Calu3 (cell line): ENCODE measurements around the gene TBL1XR1. TPM values are rescaled to one million over a fixed set of nuclear protein-coding genes. Genes with fewer than 3 reads are reported as not detected.

ENCODE experiments used
- BruUV-seq: library from RNA; stranded (reverse); fragments of 400-500 nt; replicated peaks from 2 replicates; lab custom pipeline; 2021; lab: Mats Ljungman, UMichigan
- CTCF ChIA-PET: fragments of 300-600 bp; sonication (Branson Sonifier 250); formaldehyde crosslinking; loops from one replicate; lab custom pipeline; 2022; ENCODE audit warnings: antibody characterized with exemption; lab: Charles Lee
- DNase-seq: peaks from one replicate; pipeline ENCODE4 v3.0.0; 2022
- H3K27ac Mint-ChIP-seq: one replicate; pipeline ENCODE4 v1.8.0; 2022; ENCODE audit warnings: mixed read lengths; ENCODE audit not compliant: unreplicated experiment
- H3K27me3 Mint-ChIP-seq: one replicate; pipeline ENCODE4 v1.8.0; 2022; ENCODE audit warnings: mixed read lengths; ENCODE audit not compliant: unreplicated experiment
- H3K36me3 Mint-ChIP-seq: one replicate; pipeline ENCODE4 v1.8.0; 2022; ENCODE audit warnings: mild to moderate bottlenecking, moderate library complexity, mixed read lengths; ENCODE audit not compliant: insufficient read depth, unreplicated experiment
- H3K4me1 Mint-ChIP-seq: one replicate; pipeline ENCODE4 v1.8.0; 2022; ENCODE audit warnings: mild to moderate bottlenecking, low read depth, mixed read lengths; ENCODE audit not compliant: unreplicated experiment
- H3K4me3 Mint-ChIP-seq: one replicate; pipeline ENCODE4 v1.8.0; 2022; ENCODE audit warnings: mild to moderate bottlenecking, low read depth, moderate library complexity, mixed read lengths; ENCODE audit not compliant: unreplicated experiment
- H3K9me3 Mint-ChIP-seq: one replicate; pipeline ENCODE4 v1.8.0; 2022; ENCODE audit warnings: low read depth, mixed read lengths; ENCODE audit not compliant: unreplicated experiment
- intact Hi-C: fragments of 100-400 bp; cut with micrococcal nuclease; formaldehyde crosslinking; loops from one replicate; pipeline ENCODE4 v1.10.0; 2022; ENCODE audit not compliant: unreplicated experiment
- total RNA-seq: library from RNA; stranded (reverse); gene quantifications from 2 replicates; pipeline ENCODE4 v1.2.3, GENCODE V29; 2022
- TF ChIP-seq, protein P1 (sequence below): fragments of 200-600 bp; IDR thresholded peaks from one replicate; pipeline ENCODE4 v1.8.0; 2022; ENCODE audit warnings: antibody characterized with exemption; ENCODE audit not compliant: unreplicated experiment

TBL1XR1 gene
- total RNA-seq, 1 experiment from 2014 or later = 206 TPM

- H3K9me3 Mint-ChIP-seq = peaks cover 2% of the 10 kb centered on the region
- intact Hi-C loops = no loop called here
- BruUV-seq = no TSS peak
- TF ChIP-seq, protein P1, sequence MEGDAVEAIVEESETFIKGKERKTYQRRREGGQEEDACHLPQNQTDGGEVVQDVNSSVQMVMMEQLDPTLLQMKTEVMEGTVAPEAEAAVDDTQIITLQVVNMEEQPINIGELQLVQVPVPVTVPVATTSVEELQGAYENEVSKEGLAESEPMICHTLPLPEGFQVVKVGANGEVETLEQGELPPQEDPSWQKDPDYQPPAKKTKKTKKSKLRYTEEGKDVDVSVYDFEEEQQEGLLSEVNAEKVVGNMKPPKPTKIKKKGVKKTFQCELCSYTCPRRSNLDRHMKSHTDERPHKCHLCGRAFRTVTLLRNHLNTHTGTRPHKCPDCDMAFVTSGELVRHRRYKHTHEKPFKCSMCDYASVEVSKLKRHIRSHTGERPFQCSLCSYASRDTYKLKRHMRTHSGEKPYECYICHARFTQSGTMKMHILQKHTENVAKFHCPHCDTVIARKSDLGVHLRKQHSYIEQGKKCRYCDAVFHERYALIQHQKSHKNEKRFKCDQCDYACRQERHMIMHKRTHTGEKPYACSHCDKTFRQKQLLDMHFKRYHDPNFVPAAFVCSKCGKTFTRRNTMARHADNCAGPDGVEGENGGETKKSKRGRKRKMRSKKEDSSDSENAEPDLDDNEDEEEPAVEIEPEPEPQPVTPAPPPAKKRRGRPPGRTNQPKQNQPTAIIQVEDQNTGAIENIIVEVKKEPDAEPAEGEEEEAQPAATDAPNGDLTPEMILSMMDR = no peak
- no peaks in the 10 kb centered on the region for H3K27me3 Mint-ChIP-seq
- peak overlapping the region; percentile 48 for H3K27ac Mint-ChIP-seq
- peaks cover 43% of the 10 kb centered on the region for H3K4me1 Mint-ChIP-seq
- H3K36me3 Mint-ChIP-seq = peaks cover 10% of the 10 kb centered on the region
- CTCF ChIA-PET = no interaction called here
- no peak overlapping the region for H3K4me3 Mint-ChIP-seq
- DNase-seq = no peak
Measured at GRCh38 chr3:177136741-177137140, 60.5 kb downstream of the TBL1XR1 start.

DNA sequence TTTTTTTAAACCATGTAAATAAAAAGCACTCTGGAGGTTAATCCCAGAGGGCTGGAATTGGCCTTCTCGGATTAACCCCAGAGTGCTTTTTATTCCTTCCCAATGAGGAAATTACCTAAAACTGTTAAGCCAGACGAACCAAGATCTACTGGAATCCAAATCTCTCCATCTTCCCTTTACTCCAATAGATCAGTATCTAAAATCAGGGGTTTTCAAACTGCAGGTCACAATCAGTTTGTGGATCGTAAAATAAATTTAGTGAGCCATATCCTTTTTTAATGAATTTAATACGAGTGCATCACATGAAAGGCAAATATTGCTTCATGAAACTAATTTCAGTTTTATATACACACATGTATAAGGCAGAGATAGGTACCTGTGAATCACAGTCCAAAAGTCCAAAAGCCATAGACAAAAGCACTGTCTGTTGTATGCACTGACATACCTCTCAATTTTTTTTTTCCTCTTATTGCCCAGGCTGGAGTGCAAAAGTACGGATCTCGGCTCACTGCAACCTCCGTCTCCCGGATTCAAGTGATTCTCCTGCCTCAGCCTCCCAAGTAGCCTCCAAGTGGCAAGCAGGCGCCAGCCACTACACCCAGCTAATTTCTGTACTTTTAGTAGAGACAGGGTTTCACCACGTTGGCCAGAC, 61.3 kb downstream of the TBL1XR1 start:
- Mint-ChIP-seq H3K27ac (peak overlapping the region; percentile 48), H3K4me1 (peaks cover 40% of the 10 kb centered on the region), H3K36me3 (peaks cover 10% of the 10 kb centered on the region), H3K4me3 (peak overlapping the region; percentile 3), H3K27me3 (no peaks in the 10 kb centered on the region), H3K9me3 (peaks cover 2% of the 10 kb centered on the region)
- intact Hi-C loops = no loop called here
- BruUV-seq = no TSS peak
- no peak for DNase-seq
- TF ChIP-seq, protein P1 = no peak
- CTCF ChIA-PET = interaction anchor here (0.7 kb wide), 1 partner anchor 1160 kb away, joined by 3 read pairs; no protein-coding TSS in a partner anchor

DNA sequence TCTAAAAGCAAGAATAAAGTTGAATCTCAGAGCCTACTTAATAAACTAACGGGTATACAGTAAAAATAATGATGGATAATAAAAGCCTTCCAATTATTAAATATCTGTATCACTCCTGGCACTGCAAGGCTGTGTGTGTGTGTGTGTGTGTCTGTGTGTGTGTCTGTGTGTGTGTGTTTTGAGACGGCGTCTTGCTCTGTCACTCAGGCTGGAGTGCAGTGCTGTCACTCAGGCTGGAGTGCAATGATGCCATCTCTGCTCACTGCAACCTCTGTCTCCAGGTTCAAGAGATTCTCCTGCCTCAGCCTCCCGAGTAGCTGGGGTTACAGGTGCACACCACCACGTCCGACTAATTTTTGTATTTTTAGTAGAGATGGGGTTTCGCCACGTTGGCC, 62.5 kb downstream of the TBL1XR1 start:
- H3K36me3 Mint-ChIP-seq = peaks cover 10% of the 10 kb centered on the region
- no peaks in the 10 kb centered on the region for H3K27me3 Mint-ChIP-seq
- no peak for DNase-seq
- H3K9me3 Mint-ChIP-seq = peaks cover 2% of the 10 kb centered on the region
- H3K27ac Mint-ChIP-seq = no peak overlapping the region
- intact Hi-C loops = no loop called here
- peaks cover 40% of the 10 kb centered on the region for H3K4me1 Mint-ChIP-seq
- CTCF ChIA-PET = no interaction called here
- BruUV-seq = no TSS peak
- H3K4me3 Mint-ChIP-seq = no peak overlapping the region
- TF ChIP-seq, protein P1 = no peak

DNA sequence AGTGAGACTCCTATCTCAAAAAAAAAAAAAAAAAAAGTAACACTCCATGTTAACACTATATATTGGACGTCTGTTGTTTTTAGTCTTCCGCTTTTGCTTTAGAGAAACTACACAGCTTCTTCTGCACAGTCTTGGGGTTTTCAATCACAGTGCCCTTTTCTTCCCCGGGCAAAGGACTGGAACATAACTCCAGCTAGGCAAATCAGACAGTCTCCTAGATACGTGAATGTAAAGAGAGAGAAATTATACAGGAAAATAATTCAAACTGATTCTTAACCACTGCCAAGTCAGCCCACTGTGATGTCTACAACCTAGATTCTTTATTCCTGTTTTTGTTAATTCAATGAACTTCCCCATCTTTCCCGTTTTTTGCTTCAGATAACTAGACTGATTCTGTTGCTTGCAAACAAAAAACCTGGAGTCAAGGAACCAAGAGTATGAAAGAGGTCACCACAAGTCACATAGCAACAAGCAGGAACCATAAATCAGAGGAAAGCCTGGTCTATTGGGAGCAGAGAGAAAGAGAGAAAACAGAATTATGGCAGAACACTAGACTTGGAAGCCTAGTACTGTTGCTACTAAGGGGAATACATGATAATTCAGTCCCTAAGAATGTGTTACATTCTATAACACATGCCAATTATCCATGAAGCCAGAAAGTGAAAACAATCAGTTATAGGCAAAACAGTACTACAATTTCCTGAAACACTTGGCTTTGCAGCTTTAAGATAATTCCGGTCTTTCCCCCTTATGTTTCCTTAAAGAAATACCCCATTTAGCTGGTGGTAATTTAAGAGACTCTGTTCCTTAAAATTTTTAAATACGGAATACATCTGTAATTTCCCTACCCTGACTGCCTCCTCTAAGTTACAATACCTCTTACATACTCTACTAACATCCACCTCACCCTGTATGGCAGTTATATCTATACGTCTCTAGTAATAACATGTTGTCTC, 63.1 kb downstream of the TBL1XR1 start:
- Mint-ChIP-seq H3K9me3 (peaks cover 2% of the 10 kb centered on the region), H3K27me3 (no peaks in the 10 kb centered on the region), H3K4me3 (no peak overlapping the region), H3K27ac (peak overlapping the region; percentile 0), H3K36me3 (peaks cover 10% of the 10 kb centered on the region), H3K4me1 (peaks cover 39% of the 10 kb centered on the region)
- no TSS peak for BruUV-seq
- CTCF ChIA-PET = interaction anchor here (0.6 to 1.2 kb wide), 4 partner anchors 11 to 700 kb away, joined by 3 to 4 read pairs (median 4); no protein-coding TSS in a partner anchor
- TF ChIP-seq, protein P1 = no peak
- no peak for DNase-seq
- intact Hi-C loops = no loop called here
